Mucosa of descending colon (tissue), 3 donors: ENCODE data around the gene CAMKK2. TPM values are rescaled to one million over a fixed set of nuclear protein-coding genes. Genes with fewer than 3 reads are reported as not detected.
A peak's percentile ranks its signal among the peaks of the same experiment; 100 is the strongest.

Source experiments
- ATAC-seq: fragments of 200-7000 bp; cut with Tn5 transposase; one replicate; pipeline ENCODE4 v1.9.1; 2020; ENCODE audit warnings: mild to moderate bottlenecking, moderate library complexity
- DNase-seq, 3 donors: peaks; one replicate each; pipeline ENCODE4 v3.0.0-alpha.2; 2020
- H3K36me3 ChIP-seq: fragments of 200-600 bp; one replicate; pipeline ENCODE4 v1.8.0; 2021; ENCODE audit warnings: low read depth, mild to moderate bottlenecking
- H3K4me1 ChIP-seq: fragments of 200-600 bp; one replicate; pipeline ENCODE4 v1.8.0; 2021; ENCODE audit warnings: low read depth, mild to moderate bottlenecking
- H3K4me3 ChIP-seq: fragments of 200-600 bp; one replicate; pipeline ENCODE4 v1.8.0; 2021; ENCODE audit warnings: mild to moderate bottlenecking
- H3K9me3 ChIP-seq: fragments of 200-600 bp; one replicate; pipeline ENCODE4 v1.8.0; 2021; ENCODE audit warnings: mild to moderate bottlenecking
- CTCF ChIP-seq: fragments of 200-600 bp; IDR thresholded peaks from one replicate; pipeline ENCODE4 v1.8.0; 2022; ENCODE audit warnings: antibody characterized with exemption, mild to moderate bottlenecking
- intact Hi-C, 2 donors: fragments of 100-400 bp; cut with DNase I in 1 of 2; cut with micrococcal nuclease in 1 of 2; formaldehyde crosslinking; loops; one replicate each; pipeline versions ENCODE4 v1.11.0 to v1.11.1; 2022; cut with DNase I, micrococcal nuclease
- total RNA-seq, 3 donors: library from RNA; stranded (reverse); fragmentation: NEBNext Ultra II Directional in 2 of 3; extraction: Animal tissue kit (Norgen Biotek cat#: 25700) in 2 of 3; gene quantifications; one replicate each; pipeline versions ENCODE4 v1.2.1 to v1.2.4, GENCODE V29; 2021 to 2023
- donor health status: DM: no; HTN: no; CAD: no; lungs with moderate emphysema.
- donor health status: DM: no; HTN: no; CAD: no.
- donor health status: DM: no; HTN: yes; CAD: no.

CAMKK2 gene
- total RNA-seq, 3 donors from 2014 or later, result 44.0 to 57.1 (median 47.3) TPM

DNA sequence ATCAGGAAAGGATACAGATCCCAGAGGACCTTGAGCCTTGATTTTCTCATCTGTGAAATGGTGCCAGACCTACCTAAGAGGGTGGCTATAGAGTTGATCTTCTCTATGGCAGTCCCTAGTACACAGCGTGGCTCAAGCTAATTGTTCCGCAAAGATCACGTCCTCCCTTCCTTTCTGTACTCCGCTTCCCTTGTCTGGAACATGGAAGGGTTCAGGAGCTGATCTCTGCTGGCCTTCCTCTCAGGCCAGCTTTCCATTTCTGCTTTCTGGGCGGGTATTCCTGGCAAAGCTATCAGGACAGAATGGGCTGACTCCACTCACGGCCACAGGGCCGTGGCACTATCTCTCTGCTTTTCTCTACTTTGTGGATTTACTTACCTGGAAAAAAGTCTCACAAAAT lies 6.5 kb downstream of the CAMKK2 start:
- TF ChIP-seq CTCF, result no peak
- ATAC-seq (no peak), DNase-seq (no peak)
- Histone ChIP-seq H3K4me1 (peaks cover 5% of the 10 kb centered on the region), H3K9me3 (no peaks in the 10 kb centered on the region), H3K4me3 (no peak overlapping the region), H3K36me3 (no peaks in the 10 kb centered on the region)
- intact Hi-C loops, result no loop called here

GRCh38 chr12:121288986-121289385 lies 7.5 kb downstream of the CAMKK2 start:
- no peak for DNase-seq
- Histone ChIP-seq H3K4me3 (no peak overlapping the region), H3K4me1 (no peaks in the 10 kb centered on the region), H3K36me3 (no peaks in the 10 kb centered on the region), H3K9me3 (no peaks in the 10 kb centered on the region)
- intact Hi-C loops, result no loop called here
- no peak for ATAC-seq
- TF ChIP-seq CTCF, result no peak

- Histone ChIP-seq H3K4me1 (no peaks in the 10 kb centered on the region), H3K4me3 (no peak overlapping the region), H3K9me3 (no peaks in the 10 kb centered on the region), H3K36me3 (no peaks in the 10 kb centered on the region)
- intact Hi-C loops, result no loop called here
- DNase-seq (no peak), ATAC-seq (peak; percentile 35)
- no peak for TF ChIP-seq CTCF
Measured at GRCh38 chr12:121288158-121288845, 8.2 kb downstream of the CAMKK2 start.

GRCh38 chr12:121287267-121287954 lies 9.1 kb downstream of the CAMKK2 start:
- no peaks in the 10 kb centered on the region for H3K9me3 ChIP-seq
- ATAC-seq (no peak), DNase-seq (no peak)
- H3K36me3 ChIP-seq, result no peaks in the 10 kb centered on the region
- no peaks in the 10 kb centered on the region for H3K4me1 ChIP-seq
- no peak overlapping the region for H3K4me3 ChIP-seq
- intact Hi-C loops, result no loop called here
- no peak for TF ChIP-seq CTCF

DNA sequence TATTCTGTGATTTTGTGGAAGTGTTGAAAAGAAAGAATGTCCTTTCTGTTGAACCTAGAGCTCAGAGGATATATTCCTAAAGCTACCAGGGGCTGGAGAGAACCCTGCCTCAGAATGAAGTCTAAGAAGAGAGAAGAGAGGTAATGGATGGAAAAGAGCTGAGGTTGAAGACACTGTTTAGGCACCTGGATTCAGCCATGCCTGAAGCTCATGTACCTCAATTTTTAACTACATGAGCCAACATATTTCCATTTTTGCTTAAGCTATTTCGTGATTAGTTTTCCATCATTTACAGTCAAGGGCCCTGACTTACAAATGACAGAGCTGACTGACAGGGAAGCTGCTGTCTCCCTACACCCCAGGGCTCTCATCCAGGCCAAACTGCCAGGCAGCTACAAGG lies 10.7 kb downstream of the CAMKK2 start:
- DNase-seq, result no peak
- H3K4me1 ChIP-seq, result no peaks in the 10 kb centered on the region
- TF ChIP-seq CTCF, result no peak
- intact Hi-C loops, result no loop called here
- ATAC-seq, result no peak
- no peak overlapping the region for H3K4me3 ChIP-seq
- H3K36me3 ChIP-seq, result no peaks in the 10 kb centered on the region
- no peaks in the 10 kb centered on the region for H3K9me3 ChIP-seq
